ENCODE measurements around the gene POLE. TPM values are rescaled to one million over a fixed set of nuclear protein-coding genes. Genes with fewer than 3 reads are reported as not detected.

POLE gene
- total and polyA plus RNA-seq, 11 donors: 5.3 to 18.6 (median 9.8) TPM

GRCh38 chr12:132690112-132690511 lies 3.0 kb upstream of the POLE start:
- Histone ChIP-seq H3K4me3 (no peak overlapping the region), H3K27ac (no peak overlapping the region), H3K27me3 (no peaks in the 10 kb centered on the region), H3K4me1 (peaks cover 0 to 21% (median 9%) of the 10 kb centered on the region in 12 donors), H3K9me3 (no peaks in the 10 kb centered on the region), H3K36me3 (no peaks in the 10 kb centered on the region)
- no peak for TF ChIP-seq POLR2A (IDR thresholded peaks at IDR 0.05)
- TF ChIP-seq CTCF (IDR thresholded peaks at IDR 0.05): no peak
- intact Hi-C loops (cut with DNase I): no loop called here
- DNase-seq (no peak), ATAC-seq (no peak)
- 94 to 97% (median 95%) methylated on average over 9 of the region's 9 CpGs for WGBS, 4 donors

- Histone ChIP-seq H3K27ac (peak overlapping the region in 3 of 12 donors; percentile 20 to 51 (median 23)), H3K4me3 (peak overlapping the region in 7 of 12 donors; percentile 4 to 40 (median 23)), H3K36me3 (no peaks in the 10 kb centered on the region), H3K4me1 (peaks cover 0 to 20% (median 9%) of the 10 kb centered on the region in 12 donors), H3K27me3 (no peaks in the 10 kb centered on the region), H3K9me3 (no peaks in the 10 kb centered on the region)
- WGBS, 4 donors: 56 to 84% (median 70%) methylated on average over 18 of the region's 18 CpGs
- intact Hi-C loops (cut with DNase I): no loop called here
- DNase-seq (no peak), ATAC-seq (no peak)
- no peak for TF ChIP-seq POLR2A (IDR thresholded peaks at IDR 0.05)
- no peak for TF ChIP-seq CTCF (IDR thresholded peaks at IDR 0.05)
Measured at GRCh38 chr12:132689227-132689626, 2.1 kb upstream of the POLE start.

- DNase-seq (peak in 2 of 5 donors; percentile 32 to 43), ATAC-seq (peak in 2 of 4 donors; percentile 1 to 62)
- no peaks in the 10 kb centered on the region for H3K9me3 ChIP-seq
- H3K36me3 ChIP-seq: no peaks in the 10 kb centered on the region
- peak overlapping the region; percentile 62 to 95 (median 76) for H3K4me3 ChIP-seq
- H3K27ac ChIP-seq: peak overlapping the region in 11 of 12 donors; percentile 25 to 82 (median 70)
- no peaks in the 10 kb centered on the region for H3K27me3 ChIP-seq
- H3K4me1 ChIP-seq: peaks cover 0 to 20% (median 9%) of the 10 kb centered on the region in 12 donors
- intact Hi-C loops (cut with DNase I): no loop called here
- WGBS, 4 donors: 0 to 2% (median 1%) methylated on average over 13 to 55 of the region's 55 CpGs
- no peak for TF ChIP-seq POLR2A (IDR thresholded peaks at IDR 0.05)
- TF ChIP-seq CTCF (IDR thresholded peaks at IDR 0.05): no peak
Measured at GRCh38 chr12:132686825-132687210, 324 bp downstream of the POLE start.

GRCh38 chr12:132685400-132685799 lies 1.7 kb downstream of the POLE start:
- no peak for TF ChIP-seq CTCF (IDR thresholded peaks at IDR 0.05)
- no peak for TF ChIP-seq POLR2A (IDR thresholded peaks at IDR 0.05)
- ATAC-seq (no peak), DNase-seq (no peak)
- Histone ChIP-seq H3K27me3 (no peaks in the 10 kb centered on the region), H3K4me3 (no peak overlapping the region), H3K27ac (no peak overlapping the region), H3K4me1 (peaks cover 0 to 20% (median 9%) of the 10 kb centered on the region in 12 donors), H3K36me3 (peaks cover 0 to 2% (median 0%) of the 10 kb centered on the region in 9 donors), H3K9me3 (no peaks in the 10 kb centered on the region)
- intact Hi-C loops (cut with DNase I): no loop called here
- WGBS, 4 donors: 69 to 82% (median 71%) methylated on average over 5 of the region's 5 CpGs

Data from heart left ventricle (tissue), 16 donors.